ENCODE data around the gene KBTBD13.

KBTBD13 gene

DNA sequence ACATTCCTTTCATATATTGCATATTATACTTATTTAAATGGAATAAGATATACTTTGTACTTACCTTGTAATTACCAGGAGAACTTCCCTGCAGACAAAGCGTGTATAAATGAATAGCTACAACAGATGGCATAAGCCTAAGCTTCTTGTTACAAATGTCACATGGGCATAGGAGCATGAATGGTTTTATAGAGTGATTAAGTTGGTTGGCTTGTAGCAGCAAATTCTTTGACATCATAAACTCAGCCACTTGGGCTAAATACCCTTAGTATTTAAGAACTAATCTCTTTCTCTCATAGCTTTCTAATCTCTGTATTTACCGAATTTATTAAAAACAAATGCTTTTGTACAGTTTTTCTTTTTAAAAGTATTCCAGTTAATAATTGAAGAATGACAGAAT is 38.5 kb downstream of the KBTBD13 start, which contains the start of gene UBAP1L:
TSS of gene UBAP1L (minus strand) at position 115 of the 400 bp plus-strand sequence. CDS start 8,985 bp downstream, outside the sequence.
- no peak for DNase-seq (ENCODE audit: low read depth)

DNA sequence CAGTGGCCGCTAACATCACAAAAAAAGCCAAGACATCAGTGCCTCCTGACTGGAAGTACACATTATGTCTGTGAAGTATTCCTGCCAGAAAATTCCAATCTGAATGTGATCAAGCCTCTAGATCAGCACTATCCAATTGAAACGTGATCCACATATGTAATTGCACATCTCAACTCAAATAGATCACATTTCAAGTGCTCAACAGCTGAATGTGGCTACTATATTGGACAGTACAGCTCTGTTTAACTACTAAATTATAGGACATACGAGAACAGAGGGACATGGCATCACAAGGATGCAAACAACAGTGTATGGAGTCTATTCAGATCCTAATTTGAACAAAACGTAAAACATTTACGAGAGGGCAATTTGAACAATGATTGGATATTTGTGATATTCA is 39.0 kb downstream of the KBTBD13 start:
- DNase-seq (ENCODE audit: low read depth), result no peak

Data from stimulated activated CD8-positive, alpha-beta memory T cell treated with anti-CD3 and anti-CD28 coated beads, Interleukin-12 subunit alpha, Interleukin-12 subunit beta, amount 100 ng/mL, for 1 hour (primary cell).